HG03025 (cell line): ENCODE results near the gene TAPT1.

Source experiments
- ATAC-seq: cut with Tn5 transposase; IDR thresholded peaks from one replicate; pipeline ENCODE4 v1.9.1; 2021; ENCODE audit warnings: mild to moderate bottlenecking, moderate library complexity; ENCODE audit not compliant: unreplicated experiment, low FRiP score

Gene TAPT1

DNA sequence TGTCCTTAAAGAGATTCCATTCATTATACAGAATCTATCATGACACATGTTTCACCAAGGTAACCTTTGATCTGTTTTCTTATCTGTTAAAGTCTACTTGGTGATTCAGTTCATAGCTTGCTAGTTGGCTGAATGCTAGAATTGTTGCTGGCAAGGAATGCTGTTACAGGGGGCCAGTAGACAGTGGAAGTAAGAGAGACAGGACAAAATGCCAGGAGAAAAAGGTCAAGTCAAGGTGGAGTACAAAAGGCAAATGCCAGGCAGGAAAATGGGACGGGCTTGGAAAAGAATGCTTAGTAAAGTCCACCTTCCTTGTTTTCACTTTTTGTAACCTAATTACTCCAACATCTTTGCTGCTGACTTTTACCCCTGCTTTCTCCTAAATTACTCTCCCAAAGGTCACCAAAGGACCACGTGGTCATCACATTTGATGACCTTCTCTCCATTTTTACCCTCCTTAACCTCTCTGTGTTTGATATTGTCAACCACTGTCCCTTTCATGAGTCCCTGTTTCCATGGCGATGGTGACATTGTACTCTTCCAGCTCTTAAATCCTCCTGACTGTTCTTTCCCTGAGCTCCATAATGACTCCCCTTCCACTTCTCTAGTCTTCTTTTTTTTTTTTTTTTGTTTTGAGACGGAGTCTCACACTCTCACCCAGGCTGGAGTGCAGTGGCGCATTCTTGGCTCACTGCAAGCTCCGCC lies 24.5 kb upstream of the TAPT1 start:
- ATAC-seq, result no peak

DNA sequence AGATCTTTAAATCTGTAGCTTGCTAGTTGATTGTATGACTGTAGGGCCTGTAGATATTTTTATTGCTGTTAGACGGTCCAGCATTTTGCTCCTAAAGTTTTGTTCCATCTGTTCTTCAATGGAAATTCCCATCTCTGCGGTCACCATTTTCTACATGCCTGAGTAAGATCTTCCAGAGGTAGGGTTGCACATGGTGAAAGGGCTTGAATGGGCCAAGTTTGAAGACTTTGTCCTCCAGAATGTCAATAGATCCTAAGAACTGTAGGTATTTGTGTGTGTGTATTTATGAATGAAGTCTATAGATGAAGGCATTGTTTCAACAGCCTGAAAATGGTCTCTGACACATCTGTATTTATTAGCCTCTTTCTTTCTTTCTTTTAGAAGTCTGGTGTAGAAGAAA lies 22.3 kb upstream of the TAPT1 start:
- no peak for ATAC-seq

DNA sequence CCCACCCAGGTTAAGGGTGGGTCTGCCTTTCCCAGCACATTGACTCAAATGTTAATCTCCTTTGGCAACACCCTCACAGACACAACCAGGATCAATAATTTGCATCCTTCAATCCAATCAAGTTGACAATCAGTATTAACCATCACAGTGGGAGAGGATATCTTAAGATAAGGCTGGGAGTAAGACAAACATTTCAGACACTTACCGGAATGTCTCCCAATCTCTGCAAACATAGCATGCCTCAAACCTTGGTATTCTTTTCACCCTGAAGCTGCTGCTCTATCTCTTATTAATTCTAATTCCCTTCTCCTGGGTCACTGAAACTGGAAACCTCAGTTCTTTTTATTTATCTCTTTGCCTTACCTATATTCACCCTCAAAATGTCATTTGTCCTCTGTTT lies 19.0 kb upstream of the TAPT1 start:
- no peak for ATAC-seq

DNA sequence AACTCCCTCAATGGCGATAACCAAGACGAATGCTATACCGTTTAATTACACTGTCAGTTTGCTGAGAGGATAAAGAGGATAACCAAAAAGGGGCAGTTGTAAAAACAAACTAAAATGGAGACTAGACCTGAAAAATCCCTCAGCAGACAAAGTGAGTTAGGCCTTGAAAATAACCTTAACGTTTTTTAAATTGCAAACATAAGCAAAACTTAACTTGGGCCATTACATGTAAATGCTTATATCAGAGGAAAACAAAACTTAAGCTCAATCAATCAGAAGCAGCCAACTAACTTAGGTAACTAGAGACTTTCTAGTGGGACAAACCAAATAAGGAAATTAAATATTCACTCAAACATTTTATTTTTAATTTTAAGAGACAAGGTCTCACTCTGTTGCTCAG lies 17.0 kb upstream of the TAPT1 start:
- no peak for ATAC-seq

DNA sequence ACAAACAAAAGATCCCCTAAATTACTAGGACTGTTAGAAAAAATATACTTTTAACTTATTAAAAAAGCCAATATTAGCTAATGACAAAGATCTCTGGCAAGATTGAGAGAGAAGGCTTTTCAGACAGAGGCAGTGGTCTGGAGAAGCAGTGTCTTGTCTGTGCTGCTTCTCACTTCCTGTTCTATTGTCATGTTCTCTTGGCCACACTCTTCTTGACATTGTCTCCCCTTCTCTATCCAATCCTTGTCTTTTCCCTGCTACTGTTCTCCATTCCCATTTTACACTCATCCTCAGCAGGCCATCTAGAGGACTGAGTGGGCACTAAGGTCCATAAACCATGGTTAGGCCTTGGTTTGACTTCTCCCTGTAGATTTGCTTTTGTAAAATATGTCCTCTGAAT lies 14.0 kb upstream of the TAPT1 start:
- ATAC-seq, result no peak

DNA sequence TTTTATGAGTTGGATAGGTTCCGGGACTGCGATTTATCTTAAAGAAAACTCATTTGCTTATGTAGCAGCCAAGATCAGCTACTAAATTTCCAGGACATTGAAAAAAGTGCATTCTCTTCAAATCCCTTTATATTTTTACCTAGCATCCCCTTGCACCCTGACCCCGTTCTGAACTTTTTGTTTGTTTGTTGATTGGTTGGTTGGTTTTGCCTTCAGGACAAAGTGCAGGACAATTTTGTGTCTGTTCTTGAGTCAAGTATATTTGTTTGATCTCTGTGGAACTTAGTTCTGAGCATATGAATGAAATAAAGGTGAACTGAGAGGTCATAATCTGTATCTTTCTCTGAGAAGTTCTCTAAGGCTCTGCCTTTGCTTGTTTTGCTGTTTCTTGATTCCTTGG lies 12.8 kb upstream of the TAPT1 start:
- ATAC-seq, result no peak

DNA sequence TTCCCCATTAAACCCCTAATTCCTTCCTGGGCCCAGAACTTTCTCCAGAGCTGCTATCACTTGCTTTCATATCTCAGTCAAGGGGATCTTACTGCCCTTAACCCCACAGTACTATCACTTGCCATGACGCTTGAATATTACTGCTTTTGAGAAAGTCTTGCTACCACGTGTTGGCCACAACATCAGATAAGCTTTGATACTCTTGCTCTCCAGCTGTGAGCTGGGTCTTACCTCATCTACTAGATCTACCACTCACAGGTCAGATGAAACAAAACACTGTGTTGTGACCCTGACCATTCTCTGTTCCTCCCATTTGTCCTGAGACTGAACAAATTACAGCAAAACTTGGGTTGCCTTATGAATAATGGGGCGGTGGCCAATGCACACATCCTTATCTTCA lies 12.1 kb upstream of the TAPT1 start:
- no peak for ATAC-seq

DNA sequence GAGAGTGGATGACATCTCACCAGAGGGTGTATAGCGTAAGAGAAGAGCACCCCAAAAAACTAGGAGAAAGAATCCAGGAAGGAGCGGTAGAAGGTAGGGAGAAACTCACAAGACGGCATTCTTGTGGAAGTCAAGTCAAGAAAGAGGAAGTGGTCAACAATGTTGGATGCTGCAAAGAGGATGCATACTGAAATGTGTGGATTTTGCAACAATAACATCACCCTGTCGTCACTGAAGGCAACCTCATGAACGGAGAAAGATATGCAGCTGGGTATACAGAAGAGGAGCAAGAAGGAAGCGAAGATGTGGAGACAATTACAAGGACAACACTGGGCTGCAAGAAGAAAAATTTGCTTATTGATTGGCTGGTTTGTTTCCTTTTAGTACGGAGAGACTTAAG lies 11.4 kb upstream of the TAPT1 start:
- ATAC-seq, result no peak

DNA sequence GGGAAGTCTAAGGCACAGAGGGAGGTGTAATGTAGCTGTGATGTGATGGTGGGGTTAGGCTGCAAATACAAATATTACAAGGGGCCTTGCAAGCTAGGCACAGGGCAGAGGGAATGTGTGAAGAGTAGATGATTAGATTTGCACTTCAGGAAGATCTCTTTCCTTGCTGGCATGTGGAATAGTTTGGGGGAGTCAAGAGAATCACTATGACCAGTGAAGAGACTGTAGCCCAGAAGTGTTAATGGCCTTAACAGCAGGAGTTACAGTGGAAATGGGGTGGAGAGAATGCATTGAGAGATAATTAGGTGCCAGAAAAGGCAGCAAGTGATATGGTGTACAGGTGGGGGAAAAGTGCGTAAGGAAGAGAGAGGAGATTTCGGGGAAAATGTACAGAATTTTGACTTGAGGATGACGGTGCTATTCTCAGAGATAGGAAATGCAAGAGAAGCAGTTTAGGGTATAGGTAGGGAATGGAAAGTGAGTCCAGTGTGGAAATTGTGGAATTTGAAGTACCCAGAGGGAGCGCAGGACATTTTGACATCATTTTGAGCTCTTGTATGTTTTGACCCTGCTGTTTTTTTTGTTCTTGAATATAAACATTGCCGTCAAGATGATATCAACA lies 10.2 kb upstream of the TAPT1 start:
- no peak for ATAC-seq

DNA sequence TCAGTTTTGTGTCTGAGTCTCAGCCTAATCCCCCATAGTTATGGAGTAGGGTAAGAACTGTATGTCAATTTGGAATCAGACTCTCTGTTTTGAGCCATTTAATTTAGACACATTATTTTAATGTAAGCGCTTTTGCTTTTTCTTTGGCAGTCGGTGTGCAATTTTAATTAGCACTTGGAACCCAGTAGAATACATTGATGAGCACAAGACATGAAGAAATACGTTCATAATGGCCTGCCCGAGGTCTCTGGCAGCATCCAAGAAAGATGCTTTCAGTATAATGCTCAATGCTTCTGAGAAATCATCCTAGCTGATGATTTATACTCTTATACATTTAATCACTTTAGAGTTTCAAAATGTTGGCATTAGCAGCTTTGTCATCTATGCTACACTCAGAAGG lies 8.9 kb upstream of the TAPT1 start:
- ATAC-seq, result no peak

DNA sequence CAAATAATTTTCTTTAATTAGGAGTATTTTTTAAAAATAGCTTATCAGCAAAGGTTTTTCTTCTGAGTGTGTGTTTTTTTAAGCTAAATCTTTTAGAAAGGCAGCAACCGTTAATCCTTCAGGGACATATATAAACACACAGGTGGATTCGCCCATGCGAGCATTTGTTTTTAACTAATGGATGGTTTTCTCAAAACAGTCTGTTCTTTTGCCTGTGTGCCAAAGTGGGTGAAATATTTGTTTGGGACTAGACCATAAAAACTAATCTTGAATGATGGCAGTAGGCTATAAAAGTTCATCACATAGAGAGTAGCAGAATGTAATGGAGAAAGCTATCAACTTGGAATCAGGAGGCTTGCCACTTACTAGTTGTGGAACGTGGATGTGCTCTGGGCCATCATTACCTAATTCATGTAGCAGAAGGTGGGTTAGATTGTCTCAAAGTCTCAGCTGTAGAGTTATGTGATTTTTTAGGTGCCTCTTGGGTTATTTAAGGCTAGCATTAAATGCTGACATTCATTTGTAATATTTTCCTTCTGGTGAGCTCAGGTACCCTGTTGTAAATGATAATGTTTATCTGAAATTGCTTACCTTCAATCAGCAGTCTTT lies 7.4 kb upstream of the TAPT1 start:
- no peak for ATAC-seq

DNA sequence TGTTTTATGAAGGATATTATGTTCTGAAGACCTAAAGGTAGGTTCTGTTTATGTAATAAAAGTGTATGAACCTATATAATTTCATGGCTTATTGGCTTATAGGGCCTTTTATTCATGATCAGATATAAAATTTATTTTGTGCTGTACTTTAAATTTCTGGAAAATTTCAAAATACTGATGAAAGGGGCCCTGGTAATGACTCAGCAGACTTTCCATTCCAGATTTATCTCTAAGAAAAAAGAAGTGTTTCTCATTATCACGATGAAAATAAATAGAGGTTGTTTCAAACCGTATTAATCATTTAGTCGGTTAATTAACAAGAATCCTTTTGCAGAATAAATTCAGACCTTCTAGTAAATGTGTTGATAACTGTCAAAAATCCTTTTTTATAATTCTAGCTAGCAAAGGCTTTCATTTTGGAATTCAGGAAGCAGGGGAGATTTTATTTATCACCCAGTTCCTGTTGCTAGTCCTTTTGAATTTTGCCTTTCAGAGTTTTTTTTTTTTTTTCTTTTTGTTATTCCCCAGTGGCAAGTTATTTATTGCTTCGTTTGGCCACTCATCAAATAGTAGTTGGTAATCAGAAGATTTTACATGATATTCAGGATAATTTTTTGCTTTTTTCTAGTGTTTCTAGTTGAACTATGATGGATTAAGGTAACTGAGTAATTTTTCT lies 5.4 kb upstream of the TAPT1 start:
- ATAC-seq, result no peak

DNA sequence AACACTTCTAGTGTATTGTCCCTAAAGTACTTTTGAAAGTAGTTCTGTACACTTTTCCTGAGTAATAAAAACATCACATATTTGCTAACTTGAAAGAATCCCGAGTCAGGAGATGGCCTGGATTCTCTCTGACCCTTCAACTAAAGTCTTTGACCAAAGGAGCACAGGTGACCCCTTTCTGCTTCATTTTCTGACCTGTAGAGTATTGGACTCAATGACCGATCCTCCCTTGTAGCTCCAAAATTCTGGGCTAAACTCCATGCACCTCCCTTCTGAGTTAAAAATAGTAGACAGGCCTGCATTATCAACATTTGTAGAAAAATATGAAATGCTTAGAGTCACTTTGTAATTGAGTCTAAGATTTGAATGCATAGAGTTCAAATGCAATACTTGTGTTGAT lies 4.0 kb upstream of the TAPT1 start:
- ATAC-seq, result no peak

DNA sequence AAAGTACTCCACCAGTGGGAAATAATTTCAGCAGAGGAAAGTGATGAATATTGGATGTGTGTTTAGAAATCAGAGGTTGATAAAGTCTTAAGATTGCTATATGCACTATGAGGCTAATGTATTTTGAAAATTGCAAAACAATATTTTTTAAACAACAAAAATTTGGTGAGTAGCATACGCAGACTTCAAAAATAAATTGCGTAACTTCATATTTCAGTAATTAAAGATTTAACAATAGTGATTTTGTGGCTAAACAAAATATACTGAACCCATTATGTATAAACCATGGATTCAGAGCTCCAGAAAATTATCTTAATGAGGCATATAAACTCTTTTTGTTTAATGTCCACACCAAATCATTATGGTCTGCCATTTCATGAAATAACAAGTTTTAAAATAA lies 3.3 kb upstream of the TAPT1 start:
- no peak for ATAC-seq

DNA sequence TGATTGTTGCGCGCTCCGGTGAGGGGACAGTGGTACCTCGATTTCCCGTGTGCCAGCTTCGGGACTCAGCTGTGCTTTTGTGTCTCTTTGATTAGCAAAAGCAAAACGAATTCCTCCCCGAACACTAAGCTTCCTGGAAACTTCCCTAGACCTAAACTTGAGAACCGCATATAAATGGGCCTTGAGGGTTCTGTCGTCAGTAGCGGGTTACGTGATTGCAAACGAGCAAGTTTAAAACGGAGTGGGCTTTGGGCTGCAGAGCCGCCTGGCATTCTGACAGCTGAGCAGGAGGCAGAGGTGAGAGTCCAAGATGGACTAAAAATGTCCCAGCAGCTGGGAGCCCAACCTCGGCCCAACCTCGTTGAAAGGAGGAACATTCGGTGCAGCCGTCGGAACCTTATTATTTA lies 1.2 kb upstream of the TAPT1 start:
- ATAC-seq, result no peak

DNA sequence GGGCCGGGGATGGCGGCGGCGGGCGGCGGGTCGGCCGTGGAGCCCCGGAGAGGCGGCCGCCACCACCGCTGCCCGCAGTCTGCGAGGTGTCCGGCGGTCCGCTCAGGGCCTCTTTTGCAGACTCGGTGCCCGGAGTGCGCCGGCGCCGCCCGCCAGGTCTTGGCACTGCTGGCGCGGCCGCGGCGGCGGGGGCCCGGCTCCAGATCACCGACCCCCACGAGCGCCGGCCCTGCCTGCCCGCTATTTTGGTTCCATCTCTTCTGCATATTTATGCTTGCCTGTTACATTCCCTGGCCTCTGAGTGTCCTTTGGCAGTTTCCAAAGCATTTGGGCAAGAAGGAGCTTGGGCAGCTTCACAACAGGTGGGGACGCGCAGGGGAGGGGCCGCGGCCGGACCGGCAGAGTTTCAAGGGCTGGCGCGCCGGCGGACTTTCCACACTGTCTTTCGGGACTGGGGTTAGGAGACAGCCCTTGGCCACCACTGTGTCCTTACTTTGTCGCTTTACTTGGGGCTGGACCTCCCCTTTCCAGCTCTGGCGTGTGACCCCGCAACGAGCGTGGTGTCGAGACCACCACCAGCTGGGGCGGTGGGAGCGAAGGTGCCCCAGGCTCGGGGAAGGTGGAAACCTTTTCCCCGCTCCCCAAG lies 668 bp upstream of the TAPT1 start:
- ATAC-seq, result peak; percentile 41

DNA sequence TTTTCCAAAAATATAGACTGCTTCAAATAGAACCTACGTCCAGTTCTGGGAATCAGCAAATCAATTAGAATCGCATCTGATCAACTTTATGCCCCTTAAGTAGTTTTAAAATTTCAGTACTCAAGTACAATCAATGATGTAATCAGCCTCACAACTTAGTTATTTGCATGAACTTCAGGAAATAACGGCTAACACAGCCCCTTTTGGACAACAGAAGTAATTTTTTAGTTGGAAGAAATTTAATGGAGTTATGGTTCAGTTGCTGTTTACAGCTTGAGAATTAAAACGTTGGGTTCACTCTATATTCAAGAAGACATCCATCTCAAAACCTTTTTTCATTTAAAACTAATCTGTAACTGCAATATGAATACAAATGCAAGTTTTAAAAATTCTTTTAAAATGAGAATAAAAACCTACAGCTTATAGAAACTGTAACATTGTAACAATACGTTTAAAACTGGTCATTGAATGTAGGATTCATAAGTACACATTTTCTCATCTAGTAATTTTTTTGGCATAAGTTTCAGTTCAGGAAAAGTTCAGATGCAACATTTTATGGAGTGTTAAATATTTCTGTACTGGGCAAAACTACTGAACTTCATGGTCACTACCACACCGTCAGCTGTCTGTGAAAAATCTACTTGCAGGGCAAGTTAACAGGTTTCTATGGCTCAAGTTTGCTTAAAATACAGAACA lies 956 bp downstream of the TAPT1 start:
- ATAC-seq, result no peak

DNA sequence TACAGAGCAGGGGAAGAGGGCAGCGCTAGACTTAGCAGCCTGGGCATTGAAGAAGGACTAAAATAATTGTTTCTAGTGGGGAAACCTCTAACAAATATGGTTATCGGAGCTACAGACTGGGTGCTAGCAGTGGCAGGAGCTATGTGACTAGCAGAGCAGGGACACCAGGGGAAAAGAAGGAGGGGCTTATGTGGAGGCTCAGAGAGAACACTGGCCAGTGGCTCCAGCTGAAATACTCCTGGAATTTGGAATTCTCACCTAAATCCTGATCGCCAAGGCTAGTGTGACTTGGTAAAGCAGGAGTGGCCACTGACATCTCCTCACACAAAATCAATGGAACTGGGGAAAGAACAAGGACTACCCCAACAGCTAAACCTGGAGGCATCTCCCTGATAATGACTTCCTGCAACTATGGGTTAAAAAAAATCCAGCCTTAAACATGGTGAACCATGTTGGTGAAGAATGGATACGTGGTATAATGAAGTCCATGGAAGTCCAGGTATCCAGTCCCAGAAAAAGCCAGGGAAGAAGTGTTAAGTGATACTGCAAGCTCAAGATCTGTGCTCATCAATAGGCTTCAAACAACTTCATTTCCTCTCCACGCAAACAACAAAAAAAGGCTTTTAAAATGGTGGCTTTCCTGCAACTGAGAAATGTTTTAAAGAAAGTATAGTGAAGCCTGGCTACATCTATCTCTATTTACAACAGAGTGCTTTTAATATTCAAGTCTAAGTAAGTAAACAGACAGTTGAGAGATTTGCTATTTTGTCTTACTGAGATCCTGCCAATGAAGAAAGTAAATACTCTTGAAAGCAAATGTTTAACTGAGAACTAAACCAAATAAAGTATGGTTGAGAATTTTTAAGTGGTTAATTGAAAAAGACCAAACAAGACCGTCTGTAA lies 1.8 kb downstream of the TAPT1 start:
- ATAC-seq, result no peak

DNA sequence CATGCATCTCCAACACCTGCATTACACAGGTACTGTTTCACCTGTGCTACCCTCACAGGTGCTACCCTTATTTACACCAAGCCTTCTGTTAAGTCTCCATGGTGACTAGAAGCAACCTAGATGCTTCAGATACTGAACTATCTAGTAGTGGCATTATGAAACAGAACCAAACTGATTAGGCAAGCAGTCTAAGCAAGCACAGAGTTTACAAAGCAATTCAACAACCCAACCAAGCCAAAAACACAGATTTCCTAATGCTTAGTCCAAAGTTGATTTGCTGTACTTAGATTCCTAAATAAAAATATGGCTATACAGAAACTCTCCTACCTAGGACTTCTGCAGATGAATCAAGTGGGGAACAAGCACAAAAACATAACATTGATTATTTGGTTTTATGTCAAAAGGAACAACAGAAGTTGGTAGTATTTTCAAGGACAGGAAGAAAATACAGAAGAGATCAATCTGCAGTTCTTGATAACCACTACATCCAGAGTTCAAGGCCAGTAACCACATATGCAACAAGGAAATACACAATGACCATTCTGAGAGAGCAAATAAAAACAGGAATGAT lies 3.2 kb downstream of the TAPT1 start:
- no peak for ATAC-seq
